Measurements from ENCODE around the gene MYBPH. TPM values are rescaled to one million over a fixed set of nuclear protein-coding genes. Genes with fewer than 3 reads are reported as not detected.

MYBPH gene
- total and polyA plus RNA-seq, 2 donors (not counting 3 experiments of a cell fraction or from before 2014, with no cell fraction given): not detected

DNA sequence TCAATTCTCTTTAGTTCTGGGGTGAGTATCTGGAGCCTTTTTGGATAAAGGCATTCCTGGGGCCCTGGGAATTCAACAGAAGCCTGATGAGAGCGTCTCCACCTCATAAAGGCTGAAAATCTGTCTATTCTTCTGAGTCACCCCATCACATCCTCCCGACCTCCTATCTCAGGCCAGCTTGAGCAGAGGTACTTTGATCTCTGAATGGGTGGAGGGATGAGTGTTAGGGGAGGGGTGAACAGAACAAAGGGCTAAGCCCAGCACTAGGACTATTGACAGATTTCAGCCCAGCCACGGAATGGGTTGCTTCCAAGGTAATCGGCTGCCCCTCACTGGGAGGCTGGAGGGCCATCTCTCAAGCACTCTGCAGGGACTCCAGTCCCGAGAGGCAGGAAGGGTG, 2.5 kb upstream of the MYBPH start:
- FAIRE-seq (no peak), DNase-seq (ENCODE audit: low read depth, low spot score) (no peak)
- H3K4me1 ChIP-seq (ENCODE audit: control insufficient read depth, extremely low read depth, insufficient read depth, low read length): peaks cover 6% of the 10 kb centered on the region
- H3K9ac ChIP-seq (replicated peaks; ENCODE audit: extremely low read depth, insufficient read depth, low read length): no peak overlapping the region
- no TSS peak for BruUV-seq (replicated peaks)
- ChIA-PET POLR2A (no interaction called here), CTCF (interaction anchor here (1.8 to 3.6 kb wide), 2 partner anchors 38 to 60 kb away, joined by 7 to 17 read pairs; no protein-coding TSS in a partner anchor)
- dilution Hi-C loops (cut with MboI; ENCODE audit: extremely low pct_ligation_motif_present, low sequenced_read_pairs) (no loop called here), intact Hi-C loops (cut with micrococcal nuclease) (no loop called here)
- no peak overlapping the region for H3K27ac ChIP-seq (ENCODE audit: insufficient read depth, low read depth, low read length)
- no peak overlapping the region for H3K4me3 ChIP-seq (replicated peaks in 1 of 3; ENCODE audit: insufficient read depth in 1 of 3, low read depth in 1 of 3, low read length in 3 of 3)
- H3K36me3 ChIP-seq (ENCODE audit: control insufficient read depth in 2 of 2, extremely low read depth in 1 of 2, insufficient read depth in 2 of 2, low read length in 2 of 2): no peaks in the 10 kb centered on the region
- TF ChIP-seq GATA2 (IDR thresholded peaks at IDR 0.05; ENCODE audit: insufficient read depth, insufficient read length, low read depth, low read length): no peak
- no peak for TF ChIP-seq CTCF (IDR thresholded peaks at IDR 0.05; ENCODE audit: extremely low read depth in 1 of 2, insufficient read depth in 1 of 2, low read depth in 1 of 2, low read length in 2 of 2)
- TF ChIP-seq POLR2A (IDR thresholded peaks at IDR 0.05; ENCODE audit: low read depth, low read length): no peak
- no peak for TF ChIP-seq JUN (IDR thresholded peaks at IDR 0.05; ENCODE audit: borderline replicate concordance, insufficient read depth, insufficient read length, low read depth)
- no peak for TF ChIP-seq EZH2 (IDR thresholded peaks at IDR 0.05; ENCODE audit: borderline replicate concordance, low read depth, low read length, severe bottlenecking)
- TF ChIP-seq FOS (IDR thresholded peaks at IDR 0.05; ENCODE audit: borderline replicate concordance, insufficient read depth, low read length): no peak
- no peak for TF ChIP-seq POLR2AphosphoS5 (IDR thresholded peaks at IDR 0.05; ENCODE audit: insufficient read depth, low read depth, low read length)
- TF ChIP-seq MYC (IDR thresholded peaks at IDR 0.05; ENCODE audit: low read depth, low read length): no peak
- TF ChIP-seq, protein P1, sequence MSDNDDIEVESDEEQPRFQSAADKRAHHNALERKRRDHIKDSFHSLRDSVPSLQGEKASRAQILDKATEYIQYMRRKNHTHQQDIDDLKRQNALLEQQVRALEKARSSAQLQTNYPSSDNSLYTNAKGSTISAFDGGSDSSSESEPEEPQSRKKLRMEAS (IDR thresholded peaks at IDR 0.05; ENCODE audit: insufficient read depth, insufficient read length): no peak
- no peaks in the 10 kb centered on the region for H4K20me1 ChIP-seq (replicated peaks; ENCODE audit: control insufficient read depth, extremely low read depth, insufficient read depth, low read length)
- no peaks in the 10 kb centered on the region for H3K9me1 ChIP-seq (replicated peaks; ENCODE audit: control insufficient read depth, extremely low read depth, insufficient read depth, low read length)
- H3K9me3 ChIP-seq (replicated peaks; ENCODE audit: control insufficient read depth, insufficient read depth, low read length): no peaks in the 10 kb centered on the region
- H3K79me2 ChIP-seq (ENCODE audit: control insufficient read depth, insufficient read depth, low read length): no peaks in the 10 kb centered on the region
- no peak overlapping the region for H3K4me2 ChIP-seq (ENCODE audit: insufficient read depth, low read length)
- H3K27me3 ChIP-seq (ENCODE audit: control insufficient read depth in 2 of 2, insufficient read depth in 2 of 2, low read length in 2 of 2): no peaks in the 10 kb centered on the region
- no peak overlapping the region for H2AFZ ChIP-seq (ENCODE audit: low read depth, low read length)

All from endothelial cell of umbilical vein (primary cell).